Endothelial cell of umbilical vein (primary cell): ENCODE data around the gene TPMT. TPM values are rescaled to one million over a fixed set of nuclear protein-coding genes. Genes with fewer than 3 reads are reported as not detected.

Experiments
- BruUV-seq: library from RNA; stranded (reverse); fragments of 400-500 nt; replicated peaks from 2 replicates; lab custom pipeline; 2021; lab: Mats Ljungman, UMichigan
- CTCF ChIA-PET: fragments of 300-600, 350-600 bp; sonication (Branson Sonifier 250); formaldehyde crosslinking; loops from one replicate; lab custom pipeline; 2021; ENCODE audit warnings: antibody characterized with exemption, inconsistent platforms; lab: Charles Lee
- POLR2A ChIA-PET: fragments of 300-600, 350-600 bp; sonication (Branson Sonifier 250); formaldehyde crosslinking; loops from one replicate; lab custom pipeline; 2021; ENCODE audit warnings: antibody characterized with exemption, inconsistent platforms; lab: Charles Lee
- DNase-seq: peaks from one replicate; pipeline ENCODE4 v3.0.0-alpha.2; 2011; ENCODE audit warnings: low read depth, low spot score
- FAIRE-seq: peaks from 2 replicates; lab custom pipeline; 2011; peaks lifted over from hg19 to GRCh38; lab: Jason Lieb, UNC
- H2AFZ ChIP-seq: 2 replicates; pipeline ENCODE4 v1.6.0; 2012; ENCODE audit warnings: low read depth, low read length, control low read depth, inconsistent platforms
- H3K27ac ChIP-seq: 2 replicates; pipeline ENCODE4 v1.5.1; 2011; ENCODE audit warnings: low read depth, mild to moderate bottlenecking, control low read depth, low read length, moderate library complexity; ENCODE audit not compliant: insufficient read depth
- H3K27me3 ChIP-seq, 2 experiments: 2 replicates each; pipeline versions ENCODE4 v1.6.0 to v1.6.1; 2011; ENCODE audit warnings: low read length in 2 of 2, mixed read lengths in 1 of 2; ENCODE audit not compliant: control insufficient read depth in 2 of 2, insufficient read depth in 2 of 2
- H3K36me3 ChIP-seq, 2 experiments: 2 replicates in 1 of 2; 3 replicates in 1 of 2; pipeline ENCODE4 v1.5.1; 2011; ENCODE audit warnings: low read length in 2 of 2, mild to moderate bottlenecking in 1 of 2, moderate library complexity in 1 of 2; ENCODE audit not compliant: control insufficient read depth in 2 of 2, insufficient read depth in 2 of 2; ENCODE audit errors: extremely low read depth in 1 of 2
- H3K4me1 ChIP-seq: 3 replicates; pipeline ENCODE4 v1.5.1; 2011; ENCODE audit warnings: mild to moderate bottlenecking, low read length; ENCODE audit not compliant: control insufficient read depth, insufficient read depth; ENCODE audit errors: extremely low read depth
- H3K4me2 ChIP-seq: 2 replicates; pipeline ENCODE4 v1.6.1; 2011; ENCODE audit warnings: low read length, control low read depth, mixed read lengths; ENCODE audit not compliant: insufficient read depth
- H3K4me3 ChIP-seq, 3 experiments: fragments of 200-600 bp in 1 of 3; sonication (generic), shearing (Covaris generic) in 1 of 3; replicated peaks in 1 of 3; 2 replicates each; pipeline ENCODE4 v1.5.1; 2011 to 2016; ENCODE audit warnings: control low read depth in 3 of 3, low read length in 3 of 3, mild to moderate bottlenecking in 2 of 3, inconsistent platforms in 1 of 3, low read depth in 1 of 3, moderate library complexity in 1 of 3; ENCODE audit not compliant: insufficient read depth in 1 of 3
- H3K79me2 ChIP-seq: 2 replicates; pipeline ENCODE4 v1.6.0; 2012; ENCODE audit warnings: low read length, inconsistent platforms; ENCODE audit not compliant: control insufficient read depth, insufficient read depth
- H3K9ac ChIP-seq: replicated peaks from 2 replicates; pipeline ENCODE3; 2011; ENCODE audit warnings: low read length, control low read depth; ENCODE audit not compliant: insufficient read depth; ENCODE audit errors: extremely low read depth
- H3K9me1 ChIP-seq: replicated peaks from 3 replicates; pipeline ENCODE4 v1.6.0; 2011; ENCODE audit warnings: mild to moderate bottlenecking, low read length; ENCODE audit not compliant: control insufficient read depth, insufficient read depth; ENCODE audit errors: extremely low read depth
- H3K9me3 ChIP-seq: replicated peaks from 2 replicates; pipeline ENCODE4 v1.5.1; 2012; ENCODE audit warnings: low read length, inconsistent platforms; ENCODE audit not compliant: control insufficient read depth, insufficient read depth
- H4K20me1 ChIP-seq: replicated peaks from 2 replicates; pipeline ENCODE3; 2011; ENCODE audit warnings: mild to moderate bottlenecking, low read length; ENCODE audit not compliant: control insufficient read depth, insufficient read depth; ENCODE audit errors: extremely low read depth
- CTCF ChIP-seq, 2 donors: IDR thresholded peaks; 1 replicate in 1 of 2; 2 replicates in 1 of 2; pipeline ENCODE4 v1.5.1; 2011; ENCODE audit warnings: low read length in 2 of 2, mild to moderate bottlenecking in 2 of 2, moderate library complexity in 2 of 2, control low read depth in 1 of 2, inconsistent platforms in 1 of 2, low read depth in 1 of 2; ENCODE audit not compliant: insufficient read depth in 1 of 2; ENCODE audit errors: extremely low read depth in 1 of 2
- EZH2 ChIP-seq: IDR thresholded peaks from 2 replicates; pipeline ENCODE4 v1.6.1; 2012; ENCODE audit warnings: borderline replicate concordance, low read depth, mild to moderate bottlenecking, moderate library complexity, low read length, inconsistent platforms; ENCODE audit not compliant: severe bottlenecking
- FOS ChIP-seq: IDR thresholded peaks from 2 replicates; pipeline ENCODE4 v1.6.1; 2011; ENCODE audit warnings: mild to moderate bottlenecking, low read length, moderate library complexity, borderline replicate concordance; ENCODE audit not compliant: insufficient read depth
- GATA2 ChIP-seq: IDR thresholded peaks from 2 replicates; pipeline ENCODE4 v1.7.0; 2011; ENCODE audit warnings: low read depth, mild to moderate bottlenecking, moderate library complexity, mixed read lengths, low read length; ENCODE audit not compliant: insufficient read length, insufficient read depth
- JUN ChIP-seq: IDR thresholded peaks from 2 replicates; pipeline ENCODE4 v1.6.1; 2011; ENCODE audit warnings: borderline replicate concordance, low read depth; ENCODE audit not compliant: insufficient read length, insufficient read depth
- MYC ChIP-seq: IDR thresholded peaks from one replicate; pipeline ENCODE4 v1.6.1; 2011; ENCODE audit warnings: mild to moderate bottlenecking, low read depth, low read length
- POLR2A ChIP-seq: IDR thresholded peaks from 2 replicates; pipeline ENCODE4 v1.6.1; 2012; ENCODE audit warnings: low read depth, mild to moderate bottlenecking, control low read depth, low read length
- POLR2AphosphoS5 ChIP-seq: IDR thresholded peaks from 2 replicates; pipeline ENCODE4 v1.6.1; 2012; ENCODE audit warnings: low read depth, mild to moderate bottlenecking, control low read depth, low read length, moderate library complexity; ENCODE audit not compliant: insufficient read depth
- dilution Hi-C: fragments of 300-500 bp; cut with MboI; formaldehyde crosslinking; loops from one replicate; pipeline ENCODE4 v1.15.0; 2019; ENCODE audit warnings: low sequenced_read_pairs; ENCODE audit not compliant: extremely low pct_ligation_motif_present
- intact Hi-C: fragments of 100-400 bp; cut with micrococcal nuclease; formaldehyde crosslinking; loops from one replicate; pipeline ENCODE4 v1.10.0; 2022
- polyA plus RNA-seq, 4 experiments: library from polyadenylated mRNA; depleted of rRNA in 3 of 4; stranded (reverse) in 3 of 4; unstranded in 1 of 4; fragments of >200 nt; gene quantifications; 2 replicates each; pipeline versions ENCODE4 v1.2.1 to v1.2.3, GENCODE V29; 2011 to 2012; ENCODE audit warnings: missing spikeins in 1 of 4
- total RNA-seq: library from RNA; stranded (reverse); gene quantifications from 2 replicates; pipeline ENCODE4 v1.2.3, GENCODE V29; 2021
- TF ChIP-seq, protein P1 (sequence below): IDR thresholded peaks from 2 replicates; pipeline ENCODE4 v1.6.1; 2011; ENCODE audit not compliant: insufficient read depth, insufficient read length

TPMT gene
- total and polyA plus RNA-seq, 2 donors (not counting 3 experiments of a cell fraction or from before 2014, with no cell fraction given) = 6.5 to 11.1 TPM

- FAIRE-seq (no peak), DNase-seq (no peak)
- Histone ChIP-seq H3K36me3 (no peaks in the 10 kb centered on the region), H3K9me3 (no peaks in the 10 kb centered on the region), H3K4me2 (no peak overlapping the region), H3K9ac (no peak overlapping the region), H3K27ac (no peak overlapping the region), H4K20me1 (no peaks in the 10 kb centered on the region), H2AFZ (no peak overlapping the region), H3K27me3 (no peaks in the 10 kb centered on the region), H3K4me1 (no peaks in the 10 kb centered on the region), H3K4me3 (no peak overlapping the region), H3K9me1 (no peaks in the 10 kb centered on the region), H3K79me2 (no peaks in the 10 kb centered on the region)
- dilution Hi-C loops = no loop called here
- no TSS peak for BruUV-seq
- no peak for TF ChIP-seq EZH2
- TF ChIP-seq FOS = no peak
- no peak for TF ChIP-seq MYC
- TF ChIP-seq JUN = no peak
- no peak for TF ChIP-seq POLR2AphosphoS5
- no peak for TF ChIP-seq CTCF (IDR thresholded peaks at IDR 0.05; ENCODE audit: extremely low read depth in 1 of 2, insufficient read depth in 1 of 2, low read depth in 1 of 2, low read length in 2 of 2)
- TF ChIP-seq POLR2A = no peak
- no peak for TF ChIP-seq GATA2
- TF ChIP-seq, protein P1, sequence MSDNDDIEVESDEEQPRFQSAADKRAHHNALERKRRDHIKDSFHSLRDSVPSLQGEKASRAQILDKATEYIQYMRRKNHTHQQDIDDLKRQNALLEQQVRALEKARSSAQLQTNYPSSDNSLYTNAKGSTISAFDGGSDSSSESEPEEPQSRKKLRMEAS = no peak
- POLR2A ChIA-PET = no interaction called here
- CTCF ChIA-PET = interaction anchor here (1.2 kb wide), 2 partner anchors 21 to 28 kb away, joined by 3 read pairs; no protein-coding TSS in a partner anchor
- intact Hi-C loops = no loop called here
These were observed 37.1 kb upstream of the TPMT start for GRCh38 chr6:18192026-18192425.
